SK-N-SH treated with all-trans-retinoic acid at 6 μM for 48 hours (cell line): Measurements from ENCODE around the gene NUDT1.

Experiments
- OSR1 ChIP-seq: fragments of 250-450 bp; sonication (Bioruptor Pico); IDR thresholded peaks from 2 replicates; pipeline ENCODE4 v1.8.0; 2022; ENCODE audit warnings: moderate library complexity, mild to moderate bottlenecking, inconsistent platforms
- PATZ1 ChIP-seq: fragments of 250-450 bp; sonication (Bioruptor Pico); IDR thresholded peaks from 2 replicates; pipeline ENCODE4 v1.8.0; 2020; ENCODE audit warnings: mild to moderate bottlenecking, moderate library complexity, borderline replicate concordance

DNA sequence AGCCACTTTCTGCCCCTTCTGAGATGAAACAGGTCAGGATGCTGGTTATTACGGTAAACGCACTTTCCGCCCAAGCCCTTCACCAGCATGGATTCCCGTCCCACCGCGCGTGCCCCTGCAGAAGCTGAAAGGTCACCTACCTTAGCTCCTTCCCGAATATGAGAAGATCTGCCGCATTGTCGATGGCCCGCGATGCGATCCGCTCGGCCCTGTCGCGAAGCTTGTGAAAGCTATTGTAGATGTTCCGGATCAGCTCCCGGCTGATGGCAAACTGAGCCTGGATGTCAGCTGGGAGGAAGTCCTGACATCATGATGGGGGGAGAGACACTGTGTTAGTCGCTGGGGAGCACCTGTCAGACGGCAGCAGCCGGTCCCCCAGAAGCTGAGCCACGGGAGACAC, 22.1 kb downstream of the NUDT1 start:
- no peak for TF ChIP-seq PATZ1 (CRISPR knock-in tag)
- TF ChIP-seq OSR1 (CRISPR knock-in tag) = no peak
